ENCODE data around the gene AGPAT3.

The AGPAT3 gene

GRCh38 chr21:43866659-43867331, 1.8 kb downstream of the AGPAT3 start:
- peaks cover 45% of the 10 kb centered on the region for H3K27me3 ChIP-seq
- H3K36me3 ChIP-seq = no peaks in the 10 kb centered on the region
- no peaks in the 10 kb centered on the region for H3K9me3 ChIP-seq
- H3K27ac ChIP-seq = no peak overlapping the region
- no peak for TF ChIP-seq CTCF (IDR thresholded peaks at IDR 0.05)
- H3K4me3 ChIP-seq (ENCODE audit: low read depth in 1 of 2, low read length in 1 of 2) = no peak overlapping the region
- H3K4me1 ChIP-seq (ENCODE audit: control insufficient read depth in 1 of 2, insufficient read depth in 1 of 2, low read depth in 1 of 2, low read length in 1 of 2) = peaks cover 8 to 11% of the 10 kb centered on the region in 2 experiments

- peaks cover 40% of the 10 kb centered on the region for H3K27me3 ChIP-seq
- TF ChIP-seq CTCF (IDR thresholded peaks at IDR 0.05) = no peak
- H3K4me3 ChIP-seq (ENCODE audit: low read depth in 1 of 2, low read length in 1 of 2) = no peak overlapping the region
- H3K4me1 ChIP-seq (ENCODE audit: control insufficient read depth in 1 of 2, insufficient read depth in 1 of 2, low read depth in 1 of 2, low read length in 1 of 2) = peaks cover 8 to 11% of the 10 kb centered on the region in 2 experiments
- no peaks in the 10 kb centered on the region for H3K9me3 ChIP-seq
- no peaks in the 10 kb centered on the region for H3K36me3 ChIP-seq
- H3K27ac ChIP-seq = no peak overlapping the region
Measured at GRCh38 chr21:43867332-43867703, 2.3 kb downstream of the AGPAT3 start.

- H3K4me3 ChIP-seq (ENCODE audit: low read depth in 1 of 2, low read length in 1 of 2) = no peak overlapping the region
- H3K27me3 ChIP-seq = peaks cover 34% of the 10 kb centered on the region
- H3K36me3 ChIP-seq = no peaks in the 10 kb centered on the region
- no peaks in the 10 kb centered on the region for H3K9me3 ChIP-seq
- peaks cover 10 to 11% of the 10 kb centered on the region in 2 experiments for H3K4me1 ChIP-seq (ENCODE audit: control insufficient read depth in 1 of 2, insufficient read depth in 1 of 2, low read depth in 1 of 2, low read length in 1 of 2)
- no peak overlapping the region for H3K27ac ChIP-seq
- TF ChIP-seq CTCF (IDR thresholded peaks at IDR 0.05) = no peak
Measured at GRCh38 chr21:43867948-43868347, 2.9 kb downstream of the AGPAT3 start.

- peaks cover 29% of the 10 kb centered on the region for H3K27me3 ChIP-seq
- H3K27ac ChIP-seq = no peak overlapping the region
- no peaks in the 10 kb centered on the region for H3K36me3 ChIP-seq
- H3K4me3 ChIP-seq (ENCODE audit: low read depth in 1 of 2, low read length in 1 of 2) = no peak overlapping the region
- no peaks in the 10 kb centered on the region for H3K9me3 ChIP-seq
- H3K4me1 ChIP-seq (ENCODE audit: control insufficient read depth in 1 of 2, insufficient read depth in 1 of 2, low read depth in 1 of 2, low read length in 1 of 2) = peaks cover 11 to 12% of the 10 kb centered on the region in 2 experiments
- TF ChIP-seq CTCF (IDR thresholded peaks at IDR 0.05) = no peak
Measured at GRCh38 chr21:43868461-43868860, 3.4 kb downstream of the AGPAT3 start.

- no peak overlapping the region for H3K27ac ChIP-seq
- peaks cover 16% of the 10 kb centered on the region for H3K27me3 ChIP-seq
- H3K9me3 ChIP-seq = no peaks in the 10 kb centered on the region
- peaks cover 0 to 7% of the 10 kb centered on the region in 2 experiments for H3K4me1 ChIP-seq (ENCODE audit: control insufficient read depth in 1 of 2, insufficient read depth in 1 of 2, low read depth in 1 of 2, low read length in 1 of 2)
- H3K4me3 ChIP-seq (ENCODE audit: low read depth in 1 of 2, low read length in 1 of 2) = no peak overlapping the region
- TF ChIP-seq CTCF (IDR thresholded peaks at IDR 0.05) = no peak
- H3K36me3 ChIP-seq = no peaks in the 10 kb centered on the region
Measured at GRCh38 chr21:43869486-43870325, 4.7 kb downstream of the AGPAT3 start.

Measured in neutrophil (primary cell).